Measurements from ENCODE around the gene ITGA2B.

Gene ITGA2B

GRCh38 chr17:44360826-44361225, 28.6 kb downstream of the ITGA2B start:
- DNase-seq (ENCODE audit: low read depth in 2 of 2): peak; percentile 51 to 71
- TF ChIP-seq, protein P1, sequence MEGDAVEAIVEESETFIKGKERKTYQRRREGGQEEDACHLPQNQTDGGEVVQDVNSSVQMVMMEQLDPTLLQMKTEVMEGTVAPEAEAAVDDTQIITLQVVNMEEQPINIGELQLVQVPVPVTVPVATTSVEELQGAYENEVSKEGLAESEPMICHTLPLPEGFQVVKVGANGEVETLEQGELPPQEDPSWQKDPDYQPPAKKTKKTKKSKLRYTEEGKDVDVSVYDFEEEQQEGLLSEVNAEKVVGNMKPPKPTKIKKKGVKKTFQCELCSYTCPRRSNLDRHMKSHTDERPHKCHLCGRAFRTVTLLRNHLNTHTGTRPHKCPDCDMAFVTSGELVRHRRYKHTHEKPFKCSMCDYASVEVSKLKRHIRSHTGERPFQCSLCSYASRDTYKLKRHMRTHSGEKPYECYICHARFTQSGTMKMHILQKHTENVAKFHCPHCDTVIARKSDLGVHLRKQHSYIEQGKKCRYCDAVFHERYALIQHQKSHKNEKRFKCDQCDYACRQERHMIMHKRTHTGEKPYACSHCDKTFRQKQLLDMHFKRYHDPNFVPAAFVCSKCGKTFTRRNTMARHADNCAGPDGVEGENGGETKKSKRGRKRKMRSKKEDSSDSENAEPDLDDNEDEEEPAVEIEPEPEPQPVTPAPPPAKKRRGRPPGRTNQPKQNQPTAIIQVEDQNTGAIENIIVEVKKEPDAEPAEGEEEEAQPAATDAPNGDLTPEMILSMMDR (IDR thresholded peaks at IDR 0.05; ENCODE audit: low read depth, low read length): no peak
- no peak overlapping the region for H3K4me3 ChIP-seq (replicated peaks in 1 of 2; ENCODE audit: low read depth in 2 of 2, low read length in 2 of 2)

DNA sequence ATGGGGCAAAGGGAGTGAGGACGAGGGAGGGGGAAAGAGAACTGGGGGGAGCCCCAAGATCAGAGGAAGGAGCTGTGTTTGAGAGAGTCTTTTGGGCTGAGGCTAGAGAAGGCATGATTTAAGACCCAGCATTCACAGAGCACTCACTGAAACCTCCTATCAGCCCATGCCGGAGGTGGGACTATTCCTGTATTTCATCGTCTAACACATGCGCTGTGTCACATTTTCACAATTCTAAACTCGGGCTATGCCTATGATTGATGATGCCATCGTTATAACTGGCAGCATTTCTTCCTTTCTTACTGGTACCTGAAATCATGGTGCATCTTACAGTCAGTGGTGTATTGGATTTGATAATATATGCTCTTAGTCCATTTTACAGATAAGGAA, 29.3 kb downstream of the ITGA2B start:
- DNase-seq (ENCODE audit: low read depth in 2 of 2): no peak
- H3K4me3 ChIP-seq (replicated peaks in 1 of 2; ENCODE audit: low read depth in 2 of 2, low read length in 2 of 2): no peak overlapping the region
- TF ChIP-seq, protein P1 (IDR thresholded peaks at IDR 0.05; ENCODE audit: low read depth, low read length): no peak

- H3K4me3 ChIP-seq (replicated peaks in 1 of 2; ENCODE audit: low read depth in 2 of 2, low read length in 2 of 2): no peak overlapping the region
- DNase-seq (ENCODE audit: low read depth in 2 of 2): no peak
- TF ChIP-seq, protein P1 (IDR thresholded peaks at IDR 0.05; ENCODE audit: low read depth, low read length): no peak
These were observed 29.8 kb downstream of the ITGA2B start for GRCh38 chr17:44359458-44360143.

DNA sequence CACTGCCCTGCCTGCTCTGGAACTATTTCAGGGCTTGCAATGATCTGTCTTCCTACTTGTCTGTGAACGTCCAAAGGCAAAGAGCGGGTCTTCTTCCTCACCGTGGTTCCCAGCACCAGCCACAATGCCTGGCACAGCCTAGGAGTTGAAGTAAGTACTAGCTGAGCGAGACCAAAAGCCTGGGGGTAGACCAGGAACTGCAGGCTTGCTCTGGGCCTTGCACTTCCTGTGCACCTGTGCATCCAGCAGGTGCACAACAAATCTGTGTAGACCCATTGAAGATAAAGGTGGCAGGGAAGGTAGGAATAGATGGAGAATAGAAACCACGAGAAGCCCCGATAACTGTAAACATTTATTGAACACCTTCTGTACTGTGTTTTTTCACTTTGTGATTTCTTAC, 30.4 kb downstream of the ITGA2B start:
- H3K4me3 ChIP-seq (replicated peaks in 1 of 2; ENCODE audit: low read depth in 2 of 2, low read length in 2 of 2): no peak overlapping the region
- TF ChIP-seq, protein P1 (IDR thresholded peaks at IDR 0.05; ENCODE audit: low read depth, low read length): no peak
- DNase-seq (ENCODE audit: low read depth in 2 of 2): no peak

DNA sequence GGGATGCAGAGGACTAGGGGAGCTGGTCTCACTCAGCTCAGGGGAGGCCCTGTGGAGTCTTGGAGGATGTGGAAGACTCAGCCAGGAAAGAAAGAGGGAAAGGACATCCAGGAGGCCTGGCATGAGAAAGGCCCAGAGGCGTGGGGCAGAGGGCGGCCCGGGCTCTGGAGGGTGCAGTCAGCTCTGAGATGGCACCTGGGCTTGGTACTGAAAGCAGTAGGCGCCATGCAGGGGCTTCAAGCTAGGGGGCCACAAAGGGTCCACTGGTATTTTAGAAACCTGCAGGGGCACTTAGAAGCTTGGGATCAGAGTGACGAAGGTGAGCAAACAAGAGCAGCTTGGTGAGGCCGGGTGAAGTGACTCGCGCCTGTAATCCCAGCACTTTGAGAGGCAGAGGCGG, 31.4 kb downstream of the ITGA2B start:
- H3K4me3 ChIP-seq (replicated peaks in 1 of 2; ENCODE audit: low read depth in 2 of 2, low read length in 2 of 2): no peak overlapping the region
- TF ChIP-seq, protein P1 (IDR thresholded peaks at IDR 0.05; ENCODE audit: low read depth, low read length): no peak
- DNase-seq (ENCODE audit: low read depth in 2 of 2): no peak

- TF ChIP-seq, protein P1 (IDR thresholded peaks at IDR 0.05; ENCODE audit: low read depth, low read length): no peak
- DNase-seq (ENCODE audit: low read depth in 2 of 2): no peak
- no peak overlapping the region for H3K4me3 ChIP-seq (replicated peaks in 1 of 2; ENCODE audit: low read depth in 2 of 2, low read length in 2 of 2)
These were observed 33.2 kb downstream of the ITGA2B start for GRCh38 chr17:44356241-44356640.

- TF ChIP-seq, protein P1 (IDR thresholded peaks at IDR 0.05; ENCODE audit: low read depth, low read length): no peak
- DNase-seq (ENCODE audit: low read depth in 2 of 2): no peak
- H3K4me3 ChIP-seq (replicated peaks in 1 of 2; ENCODE audit: low read depth in 2 of 2, low read length in 2 of 2): no peak overlapping the region
These were observed 33.8 kb downstream of the ITGA2B start for GRCh38 chr17:44355642-44356099.

All from cardiac fibroblast (primary cell).